Thyroid gland (tissue), 4 donors: Measurements from ENCODE around the gene CEMIP2.

Experiments
- POLR2A ChIP-seq, 2 donors: fragments of 450-650 bp; IDR thresholded peaks; one replicate each; pipeline ENCODE4 v1.6.1; 2017; ENCODE audit warnings: antibody characterized with exemption in 2 of 2, mild to moderate bottlenecking in 2 of 2, moderate library complexity in 1 of 2
- TF ChIP-seq, protein P1 (sequence below), 6 experiments: fragments of 200-600 bp in 3 of 6; fragments of 450-650 bp in 3 of 6; sonication (generic) in 3 of 6; IDR thresholded peaks; one replicate each; pipeline ENCODE4 v1.5.1; 2016 to 2019; ENCODE audit warnings: antibody characterized with exemption in 6 of 6, mild to moderate bottlenecking in 2 of 6, inconsistent platforms in 1 of 6, moderate library complexity in 1 of 6

DNA sequence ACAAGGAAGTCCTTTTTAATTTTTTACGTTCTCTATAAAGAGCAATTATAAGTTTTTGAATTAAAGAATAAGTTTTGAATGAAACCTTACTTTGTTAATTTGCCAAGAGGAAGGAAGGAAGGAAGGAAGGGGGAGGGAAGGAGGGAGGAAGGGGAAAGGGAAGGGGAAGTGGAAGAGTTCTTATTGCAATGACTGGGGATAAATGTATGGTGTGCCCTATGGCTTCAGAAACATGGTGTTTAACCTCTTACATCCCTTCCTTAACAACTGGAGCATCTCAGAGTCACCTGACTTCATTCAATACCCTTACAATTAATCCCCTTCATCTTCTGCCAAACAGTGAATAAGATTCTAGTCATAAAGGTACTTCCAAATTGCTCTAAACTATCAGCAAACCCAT is 16.0 kb downstream of the CEMIP2 start:
- TF ChIP-seq, protein P1, sequence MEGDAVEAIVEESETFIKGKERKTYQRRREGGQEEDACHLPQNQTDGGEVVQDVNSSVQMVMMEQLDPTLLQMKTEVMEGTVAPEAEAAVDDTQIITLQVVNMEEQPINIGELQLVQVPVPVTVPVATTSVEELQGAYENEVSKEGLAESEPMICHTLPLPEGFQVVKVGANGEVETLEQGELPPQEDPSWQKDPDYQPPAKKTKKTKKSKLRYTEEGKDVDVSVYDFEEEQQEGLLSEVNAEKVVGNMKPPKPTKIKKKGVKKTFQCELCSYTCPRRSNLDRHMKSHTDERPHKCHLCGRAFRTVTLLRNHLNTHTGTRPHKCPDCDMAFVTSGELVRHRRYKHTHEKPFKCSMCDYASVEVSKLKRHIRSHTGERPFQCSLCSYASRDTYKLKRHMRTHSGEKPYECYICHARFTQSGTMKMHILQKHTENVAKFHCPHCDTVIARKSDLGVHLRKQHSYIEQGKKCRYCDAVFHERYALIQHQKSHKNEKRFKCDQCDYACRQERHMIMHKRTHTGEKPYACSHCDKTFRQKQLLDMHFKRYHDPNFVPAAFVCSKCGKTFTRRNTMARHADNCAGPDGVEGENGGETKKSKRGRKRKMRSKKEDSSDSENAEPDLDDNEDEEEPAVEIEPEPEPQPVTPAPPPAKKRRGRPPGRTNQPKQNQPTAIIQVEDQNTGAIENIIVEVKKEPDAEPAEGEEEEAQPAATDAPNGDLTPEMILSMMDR (IDR thresholded peaks at IDR 0.05) = no peak
- TF ChIP-seq POLR2A (IDR thresholded peaks at IDR 0.05) = no peak
